HCT116 (cell line): ENCODE results near the gene PAX8.

Experiments
- CTCF ChIP-seq, 3 experiments: fragments of 200-600 bp in 1 of 3; sonication (generic) in 1 of 3; IDR thresholded peaks in 2 of 3; conservative IDR thresholded peaks in 1 of 3; 2 replicates each; pipeline ENCODE4 v1.5.1; 2012 to 2017; ENCODE audit warnings: low read depth in 2 of 3, low read length in 2 of 3, antibody characterized with exemption in 1 of 3, borderline replicate concordance in 1 of 3, control low read depth in 1 of 3, mild to moderate bottlenecking in 1 of 3, mixed read lengths in 1 of 3, mixed run types in 1 of 3, moderate library complexity in 1 of 3; ENCODE audit not compliant: insufficient read depth in 1 of 3
- ELF1 ChIP-seq: IDR thresholded peaks from 2 replicates; pipeline ENCODE4 v1.6.1; 2012; ENCODE audit warnings: low read depth, borderline replicate concordance
- EZH2 ChIP-seq: fragments of 200-600 bp; sonication (generic); IDR thresholded peaks from 2 replicates; pipeline ENCODE4 v1.6.1; 2017; ENCODE audit warnings: antibody characterized with exemption, mixed run types
- EZH2phosphoT487 ChIP-seq: fragments of 200-600 bp; IDR thresholded peaks from 2 replicates; pipeline ENCODE4 v1.6.1; 2018; ENCODE audit warnings: antibody characterized with exemption, borderline replicate concordance
- POLR2A ChIP-seq: IDR thresholded peaks from 2 replicates; pipeline ENCODE4 v1.7.0; 2011; ENCODE audit warnings: borderline replicate concordance; ENCODE audit not compliant: insufficient read depth, insufficient read length; ENCODE audit errors: extremely low read depth
- POLR2AphosphoS5 ChIP-seq: IDR thresholded peaks from 2 replicates; pipeline ENCODE4 v1.6.1; 2011; ENCODE audit warnings: mild to moderate bottlenecking, low read depth, low read length, moderate library complexity
- REST ChIP-seq: IDR thresholded peaks from 2 replicates; pipeline ENCODE4 v1.6.1; 2012; ENCODE audit warnings: low read depth
- YY1 ChIP-seq: IDR thresholded peaks from 2 replicates; pipeline ENCODE4 v1.6.1; 2011; ENCODE audit warnings: low read length, low read depth, moderate library complexity, mild to moderate bottlenecking; ENCODE audit not compliant: insufficient replicate concordance; ENCODE audit errors: extremely low read depth
- ZBTB33 ChIP-seq: IDR thresholded peaks from 2 replicates; pipeline ENCODE4 v1.6.1; 2011; ENCODE audit warnings: mild to moderate bottlenecking, low read length, moderate library complexity; ENCODE audit not compliant: insufficient replicate concordance; ENCODE audit errors: extremely low read depth

GRCh38 chr2:113284476-113284875 is 5.8 kb upstream of the PAX8 start:
- TF ChIP-seq YY1 (no peak), EZH2 (no peak), CTCF (IDR thresholded peaks at IDR 0.05 in 2 of 3, conservative IDR thresholded peaks at IDR 0.05 in 1 of 3; ENCODE audit: borderline replicate concordance in 1 of 3, insufficient read depth in 1 of 3, low read depth in 2 of 3, low read length in 2 of 3) (no peak), POLR2A (no peak), ZBTB33 (no peak), ELF1 (no peak), REST (no peak), POLR2AphosphoS5 (no peak), EZH2phosphoT487 (no peak)
